ENCODE measurements around the gene PARVB.

PARVB gene

DNA sequence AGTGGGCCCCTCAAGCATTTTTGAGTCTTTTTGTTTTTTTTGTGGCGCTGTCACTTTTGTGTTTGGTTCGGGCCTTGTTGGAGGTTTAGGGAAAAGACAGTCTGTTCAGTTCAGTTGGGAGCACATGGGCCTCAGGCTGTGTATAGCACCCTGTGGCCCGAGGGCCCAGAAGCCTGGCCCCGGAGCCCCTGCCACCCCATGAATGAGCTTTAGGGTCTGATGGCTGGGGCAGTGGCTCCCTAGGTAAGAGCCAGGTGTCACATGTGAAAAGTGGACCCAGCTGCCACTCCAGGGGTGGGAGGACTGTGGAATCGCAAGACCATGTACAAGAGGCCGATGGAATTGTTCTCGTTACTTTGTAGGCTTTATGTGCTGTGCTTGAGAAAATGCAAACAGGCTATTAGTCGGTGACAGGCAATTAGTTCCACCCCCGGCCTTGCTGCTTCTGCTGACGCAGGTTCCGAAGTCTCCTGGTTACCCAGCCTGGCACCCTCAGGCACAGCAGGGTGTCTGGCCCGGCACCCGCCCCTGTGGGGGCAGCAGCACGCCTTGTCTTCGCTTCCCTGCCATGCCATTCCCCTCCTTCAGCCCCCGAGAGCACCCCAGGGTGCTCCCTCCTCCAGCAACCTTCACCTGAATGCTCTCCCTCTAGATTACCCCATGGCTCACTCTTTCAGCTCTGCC, 118.5 kb downstream of the PARVB start:
- DNase-seq: no peak

DNA sequence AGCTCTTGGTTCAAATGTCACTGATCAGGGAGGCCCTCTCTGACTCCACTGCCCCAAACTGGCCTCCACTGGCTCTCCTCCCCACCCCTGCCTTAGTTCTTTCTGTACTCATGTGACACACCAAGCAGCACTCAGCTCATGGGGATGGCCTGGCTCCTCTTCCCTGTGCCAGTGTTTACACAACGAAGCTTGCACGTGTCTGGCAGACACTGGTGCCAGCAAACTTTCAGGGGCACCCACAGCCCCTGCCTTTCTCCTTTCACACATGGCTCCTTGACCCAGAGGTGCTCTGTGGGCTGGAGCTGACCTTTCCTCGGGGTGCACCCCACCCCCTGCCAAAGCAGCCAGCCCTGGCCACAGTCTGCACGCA, 119.0 kb downstream of the PARVB start:
- no peak for DNase-seq

DNA sequence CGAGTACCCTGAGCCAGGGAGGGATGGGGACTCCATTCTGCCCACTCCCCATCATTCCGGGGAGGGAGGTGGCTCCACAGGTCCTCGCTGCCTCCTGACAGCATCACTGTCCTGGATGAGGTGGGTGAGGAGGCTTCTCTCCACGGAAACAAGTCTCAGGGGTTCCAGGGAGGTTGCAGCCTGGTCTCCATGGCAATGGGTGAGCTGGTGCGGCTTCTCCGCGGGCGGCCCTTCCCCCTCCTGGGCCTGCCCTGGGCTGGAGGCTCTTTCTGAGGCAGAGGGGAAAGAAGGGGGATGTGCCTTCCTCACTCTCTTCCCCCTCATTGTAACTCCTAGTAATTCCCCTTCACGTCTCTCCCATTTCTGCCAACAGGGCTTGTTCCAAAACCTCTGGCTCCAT, 119.5 kb downstream of the PARVB start:
- no peak for DNase-seq

DNA sequence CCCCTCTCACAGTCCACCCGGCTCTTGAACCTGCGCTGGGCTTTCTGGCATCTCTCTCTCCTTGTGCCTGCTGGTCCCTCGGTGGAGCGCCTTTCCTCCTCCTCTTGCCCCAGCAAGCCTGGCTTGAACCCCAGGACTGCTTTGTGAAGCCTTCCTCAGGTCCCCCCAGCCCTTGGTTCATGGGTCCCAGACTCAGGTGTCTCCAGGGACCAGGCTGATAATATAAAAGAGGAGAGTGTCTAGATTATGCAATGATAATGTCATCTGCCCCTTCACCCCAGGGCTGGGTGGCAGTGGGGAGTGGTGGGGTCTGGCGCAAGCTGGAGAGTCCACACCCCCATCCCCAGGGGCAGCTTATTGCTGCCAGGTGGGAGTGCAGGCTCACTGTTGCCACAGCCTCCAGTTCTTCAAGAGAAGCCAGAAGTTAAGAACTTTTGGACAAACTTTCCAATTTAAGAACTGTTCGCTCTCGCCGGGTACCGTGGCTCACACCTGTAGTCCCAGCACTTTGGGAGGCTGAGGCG, 120.0 kb downstream of the PARVB start:
- DNase-seq: no peak

DNA sequence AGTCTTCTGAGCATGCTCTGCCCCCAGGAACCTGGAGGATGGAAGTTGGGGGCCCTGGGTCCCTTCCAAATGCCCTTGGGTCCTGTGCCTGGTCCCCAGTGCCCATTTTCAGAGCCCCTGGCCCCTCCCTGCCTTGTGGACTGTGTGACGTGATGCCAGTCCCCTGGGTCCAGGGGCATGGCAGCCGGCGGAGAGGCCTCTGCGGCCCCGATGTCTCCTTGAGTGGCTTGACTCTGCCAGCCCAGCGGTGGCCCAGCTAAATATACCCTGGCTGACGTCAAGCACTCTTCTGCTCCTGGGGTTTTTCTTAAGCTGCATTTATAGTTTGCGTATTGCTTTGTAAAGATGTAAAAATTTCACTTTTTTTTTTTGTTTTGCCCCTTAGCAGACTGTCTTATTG, 121.4 kb downstream of the PARVB start:
- DNase-seq: peak in 1 of 2 experiments; percentile 2

DNA sequence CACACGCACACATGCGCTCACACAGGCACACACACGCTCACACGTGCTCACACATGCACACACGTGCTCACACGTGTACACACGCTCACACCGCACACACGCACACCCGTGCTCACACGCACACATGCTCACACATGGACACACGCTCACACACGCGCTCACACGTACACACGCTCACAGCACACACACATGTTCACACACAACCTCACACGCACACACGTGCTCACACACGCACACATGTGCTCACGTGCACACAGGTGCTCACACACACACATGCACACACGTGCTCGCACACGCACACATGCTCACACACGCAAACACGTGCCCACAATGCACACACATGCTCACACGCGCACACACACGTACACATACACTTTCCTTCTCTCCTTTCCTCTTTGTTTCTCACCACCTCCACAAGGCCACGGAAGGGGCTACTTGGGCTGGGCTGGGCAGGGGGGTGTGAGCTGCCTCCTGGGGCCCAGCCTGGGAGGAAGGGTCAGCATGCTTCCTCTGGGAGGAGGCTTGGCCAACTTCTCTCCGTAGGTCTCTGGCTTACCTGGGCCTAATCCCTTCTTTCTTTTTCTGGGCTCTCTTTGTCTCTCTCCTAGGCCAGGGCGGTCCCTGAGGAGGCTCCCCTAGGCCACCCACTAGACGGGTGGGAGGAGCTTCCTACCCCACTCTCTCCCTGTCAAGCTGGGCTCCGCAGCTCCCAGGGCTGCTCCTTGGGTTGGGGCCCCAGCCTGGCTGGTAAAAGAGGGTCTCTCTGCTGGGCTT, 122.2 kb downstream of the PARVB start:
- DNase-seq: no peak

DNA sequence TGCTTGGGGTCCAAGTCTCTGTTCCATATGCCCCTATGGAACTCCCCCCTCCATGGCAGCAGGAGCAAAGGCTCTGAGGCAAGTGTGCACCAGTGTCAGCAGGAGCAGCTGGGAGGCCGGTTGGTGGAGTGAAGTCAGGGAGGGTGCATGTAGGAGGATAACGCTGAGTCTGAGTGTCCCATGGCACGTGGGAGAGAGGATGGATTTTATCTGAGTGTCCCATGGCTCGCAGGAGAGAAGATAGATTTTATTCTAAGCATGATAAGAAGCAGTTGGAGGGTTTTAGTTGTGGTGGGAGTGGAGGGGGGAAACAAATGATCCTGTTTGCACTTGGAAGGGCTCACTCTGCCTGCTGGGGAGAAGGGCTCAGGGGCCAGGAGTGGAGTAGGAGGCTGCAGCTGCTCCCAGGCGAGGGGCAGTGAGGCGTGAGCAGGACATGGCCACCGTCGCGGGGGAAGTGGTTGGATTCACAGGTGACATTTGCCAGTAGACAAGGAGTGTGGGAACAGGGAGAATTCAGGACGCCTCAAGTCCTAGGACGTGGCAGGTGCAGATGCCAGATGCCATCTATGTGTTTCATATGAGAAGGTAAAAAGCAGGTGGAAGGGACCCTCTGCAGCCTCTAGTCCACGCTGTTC, 123.0 kb downstream of the PARVB start:
- DNase-seq: no peak

DNA sequence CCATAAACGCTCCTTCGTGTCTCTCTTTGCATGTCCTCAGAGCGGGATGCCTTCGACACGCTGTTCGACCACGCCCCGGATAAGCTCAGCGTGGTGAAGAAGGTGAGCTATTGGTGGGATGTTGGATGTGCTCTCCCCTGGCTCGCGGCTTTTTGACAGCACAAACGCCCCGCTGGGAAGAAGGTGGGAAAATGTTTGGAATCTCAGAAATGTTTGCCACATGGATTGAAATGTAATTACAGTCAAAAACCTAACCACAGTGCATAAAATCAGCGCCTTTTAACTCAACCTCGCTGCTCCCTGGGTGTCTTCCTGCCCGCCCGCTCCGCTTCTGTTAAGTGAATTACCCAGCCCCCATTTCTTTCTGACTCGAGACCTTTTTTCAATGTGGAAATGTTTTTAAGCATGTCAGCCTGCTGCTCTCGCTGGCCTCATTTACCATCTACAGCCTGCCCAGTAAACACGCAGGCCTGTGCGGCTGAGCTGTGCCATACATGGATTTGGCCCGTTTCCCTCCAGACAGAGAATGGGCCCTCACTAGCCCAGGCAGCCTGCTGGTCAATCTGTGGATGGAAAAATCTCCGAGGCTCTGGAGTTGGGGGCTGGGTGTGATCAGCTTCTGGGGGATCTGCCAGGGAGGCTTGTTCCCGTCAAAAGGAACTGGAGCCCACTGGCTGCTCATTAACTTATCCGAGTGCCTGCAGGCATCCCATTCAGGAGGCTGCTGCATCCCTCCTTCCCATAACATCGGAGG, 123.9 kb downstream of the PARVB start:
- no peak for DNase-seq

DNA sequence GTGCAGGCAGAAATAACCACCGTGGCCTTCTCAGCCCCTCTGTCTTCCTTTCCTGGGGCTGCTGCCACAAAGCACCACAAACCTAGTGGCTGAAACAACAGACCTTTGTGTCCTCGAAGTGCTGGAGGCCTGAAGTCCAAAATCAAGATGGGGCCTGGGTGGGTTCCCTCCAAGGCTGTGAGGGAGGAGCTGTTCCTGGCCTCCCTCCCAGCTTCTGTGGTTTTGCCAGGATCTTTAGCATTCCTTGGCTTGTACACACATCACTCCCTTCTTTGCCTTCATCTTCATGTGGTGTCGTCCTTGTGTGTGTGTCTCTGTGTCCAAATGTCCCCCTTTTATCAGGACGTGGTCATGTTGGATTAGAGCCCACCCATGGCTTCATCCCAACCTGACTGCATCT, 127.6 kb downstream of the PARVB start:
- no peak for DNase-seq

DNA sequence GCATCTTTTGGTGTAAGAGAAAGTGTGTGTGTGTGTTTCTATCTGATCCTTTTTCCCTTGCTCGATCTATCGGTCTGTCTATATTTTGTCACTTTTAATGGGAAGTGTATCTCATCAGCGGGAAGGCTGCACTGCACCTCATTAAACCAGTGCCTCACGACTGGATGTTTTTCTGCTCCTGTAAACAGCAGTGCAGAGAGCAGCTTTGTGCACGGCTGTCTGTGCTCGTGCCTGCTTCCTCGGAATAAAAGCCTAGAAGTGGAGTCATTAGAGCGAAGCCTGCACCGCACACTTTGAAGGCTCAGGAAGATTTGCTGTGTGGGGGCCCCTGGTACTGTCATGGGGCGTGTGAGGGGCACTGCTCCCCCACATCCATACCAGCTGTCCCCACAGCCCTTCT, 129.6 kb downstream of the PARVB start:
- no peak for DNase-seq

DNA sequence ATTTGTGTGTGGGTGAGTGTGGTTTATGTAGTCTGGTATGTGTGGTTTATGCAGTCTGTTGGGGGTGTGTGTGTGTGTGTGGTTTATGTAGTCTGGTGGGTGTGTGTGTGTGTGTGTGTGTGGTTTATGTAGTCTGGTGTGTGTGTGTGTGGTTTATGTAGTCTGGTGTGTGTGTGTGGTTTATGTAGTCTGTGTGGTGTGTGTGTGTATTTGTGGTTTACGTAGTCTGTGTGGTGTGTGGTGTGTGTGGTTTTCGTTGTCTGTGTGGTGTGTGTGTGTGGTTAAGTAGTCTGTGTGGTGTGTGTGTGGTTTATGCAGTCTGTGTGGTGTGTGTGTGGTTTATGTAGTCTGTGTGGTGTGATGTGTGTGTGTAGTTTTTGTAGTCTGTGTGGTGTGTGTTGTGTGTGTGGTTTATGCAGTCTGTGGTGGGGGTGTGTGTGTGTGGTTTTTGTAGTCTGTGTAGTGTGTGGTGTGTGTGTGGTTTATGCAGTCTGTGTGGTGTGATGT, 130.4 kb downstream of the PARVB start:
- DNase-seq: no peak

DNA sequence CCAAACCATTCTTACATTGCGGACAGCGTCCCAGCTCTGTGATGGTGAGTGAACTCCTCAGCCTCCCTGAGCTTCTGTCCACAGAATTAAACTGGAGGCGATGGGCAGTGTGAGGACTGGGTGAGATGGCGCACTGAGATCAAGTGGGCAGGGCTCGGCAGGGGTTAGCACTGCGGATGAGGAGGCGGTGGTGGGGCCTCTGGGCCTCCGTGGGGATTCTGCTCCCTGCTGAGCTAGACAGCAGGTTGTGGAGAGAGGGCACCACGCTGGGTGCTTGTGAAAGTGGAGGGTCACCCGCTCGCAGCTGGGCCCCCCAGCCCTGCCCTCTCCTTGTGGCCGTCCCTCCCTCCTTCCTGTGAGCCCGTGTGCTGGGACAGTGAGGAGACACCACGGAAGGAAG, 131.0 kb downstream of the PARVB start:
- DNase-seq: no peak

DNA sequence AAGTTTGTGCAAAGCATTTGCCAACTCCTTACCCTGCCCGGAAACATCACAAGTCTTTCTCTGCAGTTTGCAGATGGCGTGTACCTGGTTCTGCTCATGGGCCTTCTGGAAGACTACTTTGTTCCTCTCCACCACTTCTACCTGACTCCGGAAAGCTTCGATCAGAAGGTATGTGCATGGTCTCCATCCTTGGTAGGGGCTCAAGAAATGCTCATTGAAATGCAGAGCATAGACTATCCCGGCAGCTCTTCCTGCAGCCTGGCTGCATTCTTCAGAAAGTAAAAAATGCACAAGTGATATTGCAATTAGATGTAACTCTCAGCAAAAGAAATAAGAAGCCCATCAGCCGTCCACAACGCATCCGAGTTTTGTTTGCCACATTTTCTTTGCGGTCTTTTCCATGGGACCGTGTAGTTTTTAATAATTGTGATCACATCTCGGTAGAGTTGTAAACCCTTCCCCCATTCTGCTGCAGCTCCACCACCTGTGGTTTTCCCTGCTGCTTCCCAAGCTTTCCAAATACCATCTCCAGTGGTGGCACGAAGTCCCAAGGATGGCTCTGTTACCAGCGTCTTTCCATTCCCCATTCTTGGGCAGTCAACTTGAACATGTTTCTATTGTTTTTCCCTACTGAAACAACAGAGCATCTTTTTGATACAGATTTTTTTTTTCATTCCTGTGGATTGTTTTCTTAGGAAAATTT, 134.0 kb downstream of the PARVB start:
- no peak for DNase-seq

DNA sequence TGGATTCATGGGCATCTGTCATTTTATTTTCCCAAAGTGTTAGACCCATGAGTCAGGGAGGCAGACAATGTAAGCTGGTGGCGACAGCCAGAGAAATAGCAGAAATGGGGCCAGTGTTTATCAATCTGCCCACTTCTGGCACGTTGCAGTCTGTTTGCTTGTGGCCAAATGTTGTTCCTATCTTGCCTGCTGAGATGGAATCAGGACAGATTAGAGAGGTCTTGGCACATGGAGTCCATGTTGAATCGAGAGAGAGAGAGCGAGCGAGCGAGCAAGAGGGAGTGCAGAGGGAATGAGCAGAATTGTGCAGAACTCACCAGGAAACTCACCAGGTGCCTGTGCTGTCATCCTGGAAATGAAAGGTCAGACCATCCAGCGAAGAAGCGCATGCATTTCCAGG, 134.7 kb downstream of the PARVB start:
- no peak for DNase-seq

DNA sequence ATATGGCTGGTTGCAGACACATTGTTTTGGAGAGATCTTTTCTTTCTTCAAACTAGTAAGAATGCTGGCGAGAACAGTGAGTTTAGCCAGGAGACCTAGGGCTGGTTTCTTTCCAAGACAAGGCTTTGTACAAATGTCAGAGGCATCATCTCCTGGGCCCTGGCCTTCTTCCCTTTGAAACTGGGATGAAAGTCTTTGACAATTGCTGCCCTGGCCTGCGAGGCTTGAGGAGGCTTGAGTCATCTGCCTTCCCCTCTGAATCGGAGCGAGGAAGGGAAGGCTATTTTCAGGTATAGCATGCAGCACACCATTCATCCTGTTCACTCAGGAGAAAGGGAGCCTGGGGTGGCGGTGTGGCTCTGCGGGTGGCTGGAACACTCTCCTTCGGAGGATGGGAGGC, 135.1 kb downstream of the PARVB start:
- no peak for DNase-seq

DNA sequence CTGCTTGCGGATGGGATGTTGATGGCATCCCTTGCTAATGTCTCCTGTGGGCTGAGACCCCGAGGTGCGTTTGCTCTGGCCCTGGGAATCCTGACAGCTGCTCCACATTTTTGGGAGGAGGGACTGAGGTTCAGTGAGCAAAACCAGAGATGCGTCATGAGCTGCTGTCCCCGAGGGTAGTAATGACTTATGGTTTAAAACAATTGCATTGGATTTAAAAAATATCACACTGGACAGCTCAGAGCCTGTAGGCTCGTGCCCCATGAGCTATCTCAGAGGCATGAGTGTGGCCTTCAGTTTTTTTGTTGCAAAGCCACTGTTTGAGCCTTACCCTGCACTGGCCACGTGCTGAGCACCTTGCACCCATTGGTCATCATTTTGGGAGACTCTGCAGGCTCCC, 135.7 kb downstream of the PARVB start:
- DNase-seq: no peak

DNA sequence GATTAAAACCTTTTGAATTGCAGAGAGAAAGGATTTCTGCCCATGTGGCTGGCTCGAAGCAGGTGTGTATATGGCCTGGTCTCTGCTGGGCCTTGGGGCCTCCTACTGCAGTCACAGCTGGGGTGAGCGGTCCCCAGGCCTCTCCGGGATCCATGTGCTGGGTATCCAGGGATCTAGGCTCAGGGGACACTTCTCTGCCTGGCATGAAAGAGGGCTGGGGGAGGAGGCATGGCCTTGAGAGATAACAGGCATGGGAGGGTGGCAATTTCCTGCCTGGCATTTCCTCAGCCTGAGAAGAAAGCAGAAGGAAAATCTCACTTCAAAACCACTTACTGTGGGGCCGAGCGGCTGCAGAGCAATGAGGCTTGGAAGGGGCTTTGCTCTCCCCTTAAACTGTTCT, 136.3 kb downstream of the PARVB start:
- DNase-seq: no peak

DNA sequence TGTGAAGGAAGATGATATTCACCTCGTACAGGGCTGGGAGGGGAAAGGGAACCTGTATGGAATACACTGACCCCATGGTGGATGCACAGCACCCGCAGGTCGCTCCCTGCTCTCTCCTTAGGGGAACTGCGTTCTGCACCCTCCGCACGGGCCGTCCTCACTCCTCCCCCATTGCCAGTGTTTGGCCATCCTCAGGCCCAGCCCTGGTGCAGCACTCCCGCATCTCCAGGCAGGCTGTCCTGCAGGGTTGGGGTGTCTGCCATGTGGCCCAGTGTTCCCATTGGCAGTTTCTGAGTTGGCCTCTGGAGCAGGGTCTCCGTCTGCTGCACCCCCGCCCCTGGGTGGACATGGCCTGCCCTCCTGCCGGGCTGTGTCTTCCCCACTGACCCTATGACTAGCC, 137.6 kb downstream of the PARVB start:
- no peak for DNase-seq

DNA sequence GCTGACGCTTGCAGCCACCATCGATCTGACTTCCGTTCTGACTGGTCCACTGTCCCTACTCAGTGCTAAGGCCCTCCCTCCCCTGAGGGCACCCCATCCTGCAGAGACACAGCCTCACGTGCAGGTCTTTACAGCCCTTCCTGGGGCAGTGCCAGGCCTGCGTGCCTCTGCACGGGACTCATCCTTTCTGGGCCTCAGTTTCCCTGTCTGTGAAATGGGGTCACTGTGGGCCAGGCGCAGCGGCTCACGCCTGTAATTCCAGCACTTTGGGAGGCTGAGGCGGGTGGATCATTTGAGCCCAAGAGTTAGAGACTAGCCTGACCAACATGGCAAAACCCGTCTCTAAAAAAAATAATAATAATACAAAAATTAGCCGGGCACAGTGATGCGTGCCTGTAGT, 138.9 kb downstream of the PARVB start:
- DNase-seq: no peak

DNA sequence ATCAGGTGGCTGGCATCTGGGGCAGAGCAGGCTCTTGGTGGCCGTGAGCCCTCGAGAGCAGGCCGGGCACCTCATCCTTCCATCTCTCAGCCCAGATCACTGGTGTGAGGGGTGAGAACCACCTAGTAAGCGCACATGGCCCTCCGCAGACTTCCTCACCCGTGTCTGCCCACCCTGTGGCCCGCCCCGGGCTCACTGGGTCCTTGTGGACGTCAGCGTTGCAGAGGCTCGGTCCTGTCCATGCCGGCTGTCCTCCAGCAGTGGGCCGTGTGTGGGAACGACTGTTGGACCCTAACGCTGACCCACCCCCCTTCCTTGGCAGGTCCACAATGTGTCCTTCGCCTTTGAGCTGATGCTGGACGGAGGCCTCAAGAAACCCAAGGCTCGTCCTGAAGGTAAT, 139.4 kb downstream of the PARVB start:
- no peak for DNase-seq

DNA sequence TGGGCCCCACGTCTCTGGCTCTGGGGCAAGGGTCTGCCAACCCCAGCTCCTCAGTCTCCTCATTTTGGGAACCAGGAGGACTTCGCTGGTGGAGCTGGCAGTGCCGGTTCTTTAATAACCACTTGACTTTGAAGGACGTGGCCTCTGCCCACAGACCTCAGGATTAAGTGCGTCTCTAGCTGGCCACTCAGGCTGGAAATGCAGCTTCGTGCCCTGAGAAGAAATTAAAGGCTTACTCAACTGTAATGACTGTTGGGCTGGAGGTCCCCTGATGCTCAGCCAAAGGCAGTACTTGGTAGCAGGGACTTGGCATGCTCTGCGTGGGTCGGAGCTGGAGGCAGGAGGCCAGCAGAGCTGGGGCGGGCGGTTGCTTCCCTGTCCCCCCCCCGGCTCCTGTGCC, 139.9 kb downstream of the PARVB start:
- no peak for DNase-seq

DNA sequence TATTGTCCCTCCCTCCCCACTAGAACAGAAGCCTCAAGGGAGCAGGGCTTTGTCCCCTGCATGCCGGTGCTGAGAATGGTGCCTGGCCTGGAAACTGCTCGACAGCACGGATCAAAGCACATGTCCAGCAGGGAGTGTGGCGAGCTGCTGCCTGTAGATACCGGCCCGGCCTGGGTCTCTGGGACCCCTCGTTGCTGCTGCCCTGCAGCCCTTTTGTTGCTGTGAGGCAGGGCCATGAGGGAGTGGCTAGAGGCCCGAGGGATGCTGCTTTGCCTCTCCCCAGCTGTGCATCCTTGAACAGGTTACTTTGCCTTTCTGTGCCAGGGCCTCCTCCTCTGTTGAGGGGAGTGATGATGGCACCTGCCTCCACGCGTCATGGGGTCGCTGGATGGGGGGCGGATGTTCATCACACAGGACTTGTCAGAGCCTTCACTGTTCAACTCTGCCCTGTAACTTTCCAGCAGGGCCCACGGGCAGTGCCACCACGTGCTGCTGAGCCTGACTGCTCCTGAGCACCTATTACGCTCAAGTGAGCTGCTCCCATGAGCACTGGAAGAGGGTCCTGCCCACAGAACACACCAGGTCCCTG, 141.3 kb downstream of the PARVB start:
- DNase-seq: no peak

Measured in NCI-H187 (cell line).